ENCODE results near the gene SULT1C4. TPM values are rescaled to one million over a fixed set of nuclear protein-coding genes. Genes with fewer than 3 reads are reported as not detected.

Gene SULT1C4
- total RNA-seq, 4 donors from 2014 or later, result 3.2 to 9.2 (median 7.5) TPM

GRCh38 chr2:108363908-108364225 is 13.9 kb upstream of the SULT1C4 start:
- no peak overlapping the region for H3K4me3 ChIP-seq (replicated peaks in 1 of 3)
- no peaks in the 10 kb centered on the region for H3K9me3 ChIP-seq
- H3K4me1 ChIP-seq, result no peaks in the 10 kb centered on the region
- intact Hi-C loops (cut with DNase I), result no loop called here
- DNase-seq, result no peak
- H3K36me3 ChIP-seq, result no peaks in the 10 kb centered on the region
- no peak for TF ChIP-seq POLR2A (IDR thresholded peaks at IDR 0.05)
- TF ChIP-seq CTCF (IDR thresholded peaks at IDR 0.05), result no peak
- no peaks in the 10 kb centered on the region for H3K27me3 ChIP-seq
- WGBS, 2 donors, result 64 to 66% methylated on average over 1 of the region's 1 CpG
- no peak overlapping the region for H3K27ac ChIP-seq

- Histone ChIP-seq H3K27ac (no peak overlapping the region), H3K36me3 (no peaks in the 10 kb centered on the region), H3K27me3 (no peaks in the 10 kb centered on the region), H3K4me1 (no peaks in the 10 kb centered on the region), H3K9me3 (no peaks in the 10 kb centered on the region), H3K4me3 (replicated peaks in 1 of 3) (no peak overlapping the region)
- 91 to 92% methylated on average over 6 of the region's 6 CpGs for WGBS, 2 donors
- intact Hi-C loops (cut with DNase I), result no loop called here
- no peak for DNase-seq
- TF ChIP-seq CTCF (IDR thresholded peaks at IDR 0.05), result no peak
- no peak for TF ChIP-seq POLR2A (IDR thresholded peaks at IDR 0.05)
Measured at GRCh38 chr2:108364676-108365297, 13.0 kb upstream of the SULT1C4 start.

DNA sequence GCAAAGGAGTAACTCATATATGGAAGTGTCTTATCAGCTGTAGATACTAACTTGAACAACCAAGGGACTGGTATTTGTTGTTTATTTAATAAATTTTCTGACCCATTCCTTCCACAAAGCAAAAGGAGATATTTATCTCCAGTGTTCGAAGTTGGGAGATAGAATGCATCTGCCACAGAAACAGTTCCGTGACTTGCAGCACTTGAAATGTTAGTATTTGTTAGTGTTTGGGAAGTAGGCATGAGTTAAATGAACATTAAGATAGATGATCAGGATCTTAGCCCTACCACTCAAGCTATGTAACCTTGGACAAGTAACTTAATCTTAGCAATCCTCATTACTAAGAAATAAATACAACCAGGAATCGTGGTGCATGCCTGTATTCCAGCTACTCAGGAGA is 12.1 kb upstream of the SULT1C4 start:
- WGBS, 2 donors, result 92 to 93% methylated on average over 3 of the region's 3 CpGs
- H3K27me3 ChIP-seq, result no peaks in the 10 kb centered on the region
- H3K36me3 ChIP-seq, result no peaks in the 10 kb centered on the region
- no peaks in the 10 kb centered on the region for H3K9me3 ChIP-seq
- TF ChIP-seq CTCF (IDR thresholded peaks at IDR 0.05), result no peak
- TF ChIP-seq POLR2A (IDR thresholded peaks at IDR 0.05), result no peak
- H3K4me1 ChIP-seq, result no peaks in the 10 kb centered on the region
- H3K4me3 ChIP-seq (replicated peaks in 1 of 3), result no peak overlapping the region
- H3K27ac ChIP-seq, result no peak overlapping the region
- DNase-seq, result no peak
- intact Hi-C loops (cut with DNase I), result no loop called here

- H3K4me1 ChIP-seq, result no peaks in the 10 kb centered on the region
- H3K9me3 ChIP-seq, result no peaks in the 10 kb centered on the region
- DNase-seq, result no peak
- TF ChIP-seq CTCF (IDR thresholded peaks at IDR 0.05) (no peak), POLR2A (IDR thresholded peaks at IDR 0.05) (no peak)
- H3K27me3 ChIP-seq, result no peaks in the 10 kb centered on the region
- H3K4me3 ChIP-seq (replicated peaks in 1 of 3), result no peak overlapping the region
- intact Hi-C loops (cut with DNase I), result no loop called here
- H3K27ac ChIP-seq, result no peak overlapping the region
- 86 to 96% methylated on average over 1 of the region's 1 CpG for WGBS, 2 donors
- no peaks in the 10 kb centered on the region for H3K36me3 ChIP-seq
Measured at GRCh38 chr2:108367014-108367413, 10.7 kb upstream of the SULT1C4 start.

DNA sequence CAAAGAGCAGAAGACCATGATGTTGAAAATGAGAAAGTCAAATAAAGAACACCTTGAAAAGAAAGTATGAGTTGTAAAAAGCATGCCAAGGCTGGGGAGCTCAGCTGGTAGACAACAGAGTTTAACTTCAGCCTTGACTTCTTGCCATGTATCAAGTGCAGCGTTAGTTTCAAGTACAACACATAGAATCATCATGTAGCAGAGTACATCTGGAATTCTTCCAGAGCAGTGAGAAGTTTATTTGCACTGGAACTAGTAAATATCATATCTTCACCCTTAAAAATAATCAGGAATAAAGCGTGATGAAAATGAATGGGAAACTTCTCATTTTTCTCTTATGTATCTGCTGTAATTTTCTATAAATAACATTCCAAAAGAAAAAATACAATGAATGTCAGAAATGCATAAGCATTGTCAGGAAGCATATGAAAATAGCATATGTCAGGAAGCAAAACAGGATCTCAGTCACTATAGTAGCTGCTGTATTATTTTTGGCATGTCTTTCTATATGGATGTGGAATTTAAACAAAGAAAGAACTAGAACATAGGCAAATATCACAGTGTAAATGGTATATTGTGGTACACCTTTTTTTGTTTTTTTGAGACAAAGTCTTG is 10.1 kb upstream of the SULT1C4 start:
- TF ChIP-seq CTCF (IDR thresholded peaks at IDR 0.05), result no peak
- TF ChIP-seq POLR2A (IDR thresholded peaks at IDR 0.05), result no peak
- 37 to 51% methylated on average over 2 of the region's 2 CpGs for WGBS, 2 donors
- no peak overlapping the region for H3K4me3 ChIP-seq (replicated peaks in 1 of 3)

More for the DNA sequence above, 10.1 kb upstream of the SULT1C4 start:
- no peak for DNase-seq
- Histone ChIP-seq H3K27ac (no peak overlapping the region), H3K4me1 (no peaks in the 10 kb centered on the region), H3K27me3 (no peaks in the 10 kb centered on the region), H3K9me3 (no peaks in the 10 kb centered on the region), H3K36me3 (no peaks in the 10 kb centered on the region)
- intact Hi-C loops (cut with DNase I), result no loop called here

Data from thyroid gland (tissue), 4 donors.